ENCODE measurements around the gene TRIM75.

The TRIM75 gene

DNA sequence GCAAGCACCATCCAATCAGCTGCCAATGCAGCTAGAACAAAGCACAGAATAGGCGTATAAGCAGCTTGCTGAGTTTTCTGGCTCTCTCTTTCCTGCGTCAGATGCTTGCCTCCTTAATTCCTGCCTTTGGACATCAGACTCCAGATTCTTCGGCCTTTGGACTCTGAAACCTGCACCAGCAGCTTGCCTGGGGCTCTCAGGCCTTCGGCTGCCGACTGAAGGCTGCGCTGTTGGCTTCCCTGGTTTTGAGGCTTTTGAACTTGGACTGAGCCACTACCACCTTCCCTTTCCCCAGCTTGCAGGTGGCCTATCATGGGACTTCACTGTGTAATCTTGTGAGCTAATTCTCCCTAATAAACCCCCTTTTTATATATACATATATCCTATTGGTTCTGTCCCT is 52.9 kb downstream of the TRIM75 start:
- no peak overlapping the region for H3K4me3 Mint-ChIP-seq
- H3K4me1 Mint-ChIP-seq (ENCODE audit: low read depth), result peaks cover 3% of the 10 kb centered on the region
- peaks cover 29% of the 10 kb centered on the region for H3K36me3 Mint-ChIP-seq (ENCODE audit: low read depth)
- H3K9me3 Mint-ChIP-seq, result no peaks in the 10 kb centered on the region
- H3K27me3 Mint-ChIP-seq, result no peaks in the 10 kb centered on the region
- no peak overlapping the region for H3K27ac Mint-ChIP-seq

Data from stimulated activated naive CD8-positive, alpha-beta T cell treated with anti-CD3 and anti-CD28 coated beads, Interleukin-15, Interleukin-2, amounts not matched to agents 100 ng/mL and 50 ng/mL, for 24 hours (primary cell).